Activated naive CD4-positive, alpha-beta T cell treated with anti-CD3 and anti-CD28 coated beads for 36 hours (primary cell): ENCODE data around the gene PHACTR1. TPM values are rescaled to one million over a fixed set of nuclear protein-coding genes. Genes with fewer than 3 reads are reported as not detected.

Source experiments
- CTCF ChIA-PET: fragments of 350-600 bp; sonication (Branson Sonifier 250); formaldehyde crosslinking; loops from one replicate; lab custom pipeline; 2021; ENCODE audit warnings: antibody characterized with exemption; lab: Charles Lee
- DNase-seq: peaks from one replicate; pipeline ENCODE4 v3.0.0-alpha.2; 2020
- H3K27ac Mint-ChIP-seq: one replicate; pipeline ENCODE4 v1.8.0; 2021; ENCODE audit warnings: mild to moderate bottlenecking, mixed read lengths
- H3K27me3 Mint-ChIP-seq: one replicate; pipeline ENCODE4 v1.8.0; 2021; ENCODE audit warnings: low read depth, mixed read lengths
- H3K36me3 Mint-ChIP-seq: one replicate; pipeline ENCODE4 v1.8.0; 2021; ENCODE audit warnings: low read depth, mixed read lengths
- H3K4me1 Mint-ChIP-seq: one replicate; pipeline ENCODE4 v1.8.0; 2021; ENCODE audit warnings: low read depth, mixed read lengths
- H3K4me3 Mint-ChIP-seq: one replicate; pipeline ENCODE4 v1.8.0; 2021; ENCODE audit warnings: mild to moderate bottlenecking, moderate library complexity, mixed read lengths
- H3K9me3 Mint-ChIP-seq: one replicate; pipeline ENCODE4 v1.8.0; 2021; ENCODE audit warnings: mixed read lengths
- intact Hi-C: fragments of 100-400 bp; cut with micrococcal nuclease; formaldehyde crosslinking; loops from one replicate; pipeline ENCODE4 v1.15.1; 2023
- total RNA-seq, 2 experiments: library from RNA; stranded (reverse); gene quantifications; one replicate each; pipeline ENCODE4 v1.2.3, GENCODE V29; 2021

Gene PHACTR1
- total RNA-seq, 2 experiments from 2014 or later: 0.31 TPM; not detected in 1

DNA sequence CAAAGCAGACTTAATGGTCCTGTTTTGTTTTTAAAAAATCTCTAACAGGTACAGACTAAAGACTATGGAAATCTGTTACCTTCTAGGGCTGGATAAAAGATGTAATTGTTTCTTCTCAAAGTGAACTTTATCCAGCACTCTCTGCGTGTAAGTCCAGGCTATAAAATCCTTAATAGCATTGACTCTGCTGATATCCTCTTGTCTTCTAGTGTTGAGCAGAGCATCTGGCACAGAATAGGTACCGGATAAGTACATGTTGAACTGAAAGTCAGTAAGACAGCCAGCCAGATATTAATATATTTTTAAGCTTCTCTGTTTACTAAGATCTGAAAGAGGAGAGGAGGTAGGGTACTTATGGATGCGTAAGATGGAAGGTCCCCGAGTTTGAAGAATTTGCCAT lies 349.5 kb downstream of the PHACTR1 start:
- H3K36me3 Mint-ChIP-seq: no peaks in the 10 kb centered on the region
- H3K9me3 Mint-ChIP-seq: no peaks in the 10 kb centered on the region
- H3K27me3 Mint-ChIP-seq: peaks cover 2% of the 10 kb centered on the region
- DNase-seq: no peak
- no peak overlapping the region for H3K4me3 Mint-ChIP-seq
- H3K27ac Mint-ChIP-seq: no peak overlapping the region
- intact Hi-C loops: no loop called here
- no peaks in the 10 kb centered on the region for H3K4me1 Mint-ChIP-seq
- CTCF ChIA-PET: interaction anchor here (0.6 kb wide), 1 partner anchor 231 kb away, joined by 3 read pairs; no protein-coding TSS in a partner anchor

- DNase-seq: no peak
- no peak overlapping the region for H3K27ac Mint-ChIP-seq
- H3K9me3 Mint-ChIP-seq: no peaks in the 10 kb centered on the region
- peaks cover 2% of the 10 kb centered on the region for H3K27me3 Mint-ChIP-seq
- CTCF ChIA-PET: interaction anchor here (0.6 kb wide), 1 partner anchor 175 kb away, joined by 3 read pairs; no protein-coding TSS in a partner anchor
- H3K36me3 Mint-ChIP-seq: no peaks in the 10 kb centered on the region
- no peak overlapping the region for H3K4me3 Mint-ChIP-seq
- intact Hi-C loops: no loop called here
- H3K4me1 Mint-ChIP-seq: no peaks in the 10 kb centered on the region
These were observed 350.3 kb downstream of the PHACTR1 start for GRCh38 chr6:13066820-13067219.

DNA sequence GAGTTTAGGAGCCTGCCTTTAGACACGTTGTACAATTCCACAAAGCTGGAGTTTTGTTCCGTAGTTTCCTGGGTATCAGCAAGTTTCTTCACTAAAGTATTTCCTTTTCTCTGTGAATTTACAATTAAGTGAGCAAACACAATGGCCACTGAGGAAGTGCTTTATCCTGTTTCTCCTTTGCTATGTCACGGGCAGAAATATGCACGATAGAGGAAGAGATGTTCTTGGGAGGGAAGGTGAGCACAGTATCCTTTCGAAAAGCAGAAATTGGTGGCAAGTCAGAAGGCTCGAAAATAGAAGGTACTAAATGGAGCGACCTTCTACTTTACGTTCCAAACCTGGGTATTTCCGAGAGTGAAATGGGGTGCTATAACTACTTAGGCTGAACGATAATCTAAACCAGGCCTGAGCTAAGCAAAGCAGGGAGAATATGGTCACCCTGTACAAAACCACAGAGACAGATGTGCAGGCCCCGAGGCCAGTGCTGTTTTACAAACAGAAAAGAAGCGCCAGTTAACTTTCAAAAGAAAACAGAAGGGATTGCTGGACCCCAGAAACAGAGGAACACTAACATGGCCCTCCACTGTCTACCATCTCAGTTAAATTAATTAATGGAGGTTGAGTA lies 352.1 kb downstream of the PHACTR1 start:
- H3K27me3 Mint-ChIP-seq: peaks cover 4% of the 10 kb centered on the region
- intact Hi-C loops: no loop called here

DNA sequence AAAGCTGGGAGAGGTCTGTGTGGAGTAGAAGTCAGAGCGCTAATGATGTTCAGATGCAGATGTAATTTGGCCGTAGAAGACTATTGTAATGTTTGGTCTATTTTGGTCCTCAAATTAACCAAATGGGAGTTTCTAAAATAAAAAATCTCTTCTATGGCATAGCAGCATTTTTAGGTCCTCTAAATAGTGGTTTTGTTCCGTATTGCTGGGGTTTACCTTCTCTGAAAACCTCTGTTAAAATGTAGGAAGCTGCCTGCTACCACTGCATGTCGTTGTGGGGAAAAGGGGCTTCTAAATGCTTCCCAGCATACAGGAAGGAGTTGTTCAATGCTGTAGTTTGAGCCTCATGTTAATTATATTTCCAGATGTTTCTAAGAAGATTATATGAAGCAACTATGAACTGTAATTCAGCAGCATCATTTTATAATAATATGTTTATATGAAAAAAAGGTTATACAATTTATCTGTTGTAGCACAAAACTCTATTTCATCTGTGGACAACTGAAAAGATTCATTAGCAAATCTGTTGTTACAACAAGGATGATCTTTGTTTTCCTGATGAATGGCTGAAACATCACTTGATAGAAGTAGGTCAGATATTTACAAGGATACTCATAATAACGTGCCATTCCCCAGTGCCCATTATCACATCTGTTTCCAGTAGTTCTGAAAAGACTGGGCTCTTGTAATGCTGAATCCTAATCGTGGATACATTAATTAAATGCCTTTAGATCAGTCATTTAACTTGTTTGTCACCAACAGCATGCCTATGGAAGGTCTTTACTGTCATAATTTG lies 355.2 kb downstream of the PHACTR1 start:
- no peaks in the 10 kb centered on the region for H3K9me3 Mint-ChIP-seq
- intact Hi-C loops: no loop called here
- no peaks in the 10 kb centered on the region for H3K4me1 Mint-ChIP-seq
- no peaks in the 10 kb centered on the region for H3K36me3 Mint-ChIP-seq
- CTCF ChIA-PET: no interaction called here
- H3K4me3 Mint-ChIP-seq: no peak overlapping the region
- H3K27ac Mint-ChIP-seq: no peak overlapping the region
- H3K27me3 Mint-ChIP-seq: peaks cover 7% of the 10 kb centered on the region
- DNase-seq: no peak

More for the DNA sequence above, 352.1 kb downstream of the PHACTR1 start:
- no peak for DNase-seq
- Mint-ChIP-seq H3K9me3 (no peaks in the 10 kb centered on the region), H3K27ac (no peak overlapping the region), H3K4me1 (no peaks in the 10 kb centered on the region), H3K36me3 (no peaks in the 10 kb centered on the region), H3K4me3 (no peak overlapping the region)
- CTCF ChIA-PET: no interaction called here

DNA sequence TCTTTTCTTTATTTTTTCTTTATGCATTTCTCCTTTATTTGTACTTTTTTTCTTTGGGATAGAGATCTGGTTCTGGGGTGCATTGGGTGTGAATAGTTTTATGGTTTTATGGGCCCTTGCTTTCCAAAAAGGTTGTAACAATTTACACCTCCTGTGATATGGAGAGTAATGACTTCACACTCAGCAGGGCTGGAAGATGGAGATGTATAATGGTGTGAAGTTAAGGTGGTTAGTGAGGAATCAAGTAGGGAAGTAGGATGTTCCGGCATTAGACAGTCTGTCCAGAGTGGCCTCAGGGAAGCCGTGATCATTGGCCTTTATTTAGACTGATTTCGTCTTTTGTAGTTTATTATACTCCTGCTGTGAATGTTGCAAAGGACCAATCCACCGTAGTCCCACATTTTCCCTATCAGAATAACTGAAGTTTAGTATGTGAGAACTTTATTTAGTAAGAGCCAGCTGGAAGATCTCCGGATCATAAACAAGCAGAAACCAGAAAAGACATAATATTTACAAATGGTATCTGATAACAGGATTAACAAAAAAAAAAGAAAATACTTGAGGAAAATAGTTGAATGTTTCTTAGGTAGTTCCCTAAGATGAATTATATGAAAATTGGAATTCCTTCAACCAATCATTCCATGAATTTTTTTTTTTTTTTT lies 356.2 kb downstream of the PHACTR1 start:
- intact Hi-C loops: no loop called here
- CTCF ChIA-PET: no interaction called here
- H3K27me3 Mint-ChIP-seq: peaks cover 13% of the 10 kb centered on the region
- no peaks in the 10 kb centered on the region for H3K4me1 Mint-ChIP-seq
- no peaks in the 10 kb centered on the region for H3K9me3 Mint-ChIP-seq
- no peak for DNase-seq
- H3K36me3 Mint-ChIP-seq: no peaks in the 10 kb centered on the region
- no peak overlapping the region for H3K27ac Mint-ChIP-seq
- no peak overlapping the region for H3K4me3 Mint-ChIP-seq

- Mint-ChIP-seq H3K4me1 (no peaks in the 10 kb centered on the region), H3K4me3 (no peak overlapping the region), H3K36me3 (no peaks in the 10 kb centered on the region), H3K27me3 (peaks cover 11% of the 10 kb centered on the region), H3K9me3 (no peaks in the 10 kb centered on the region), H3K27ac (no peak overlapping the region)
- intact Hi-C loops: no loop called here
- CTCF ChIA-PET: no interaction called here
- no peak for DNase-seq
These were observed 358.0 kb downstream of the PHACTR1 start for GRCh38 chr6:13074415-13075140.

DNA sequence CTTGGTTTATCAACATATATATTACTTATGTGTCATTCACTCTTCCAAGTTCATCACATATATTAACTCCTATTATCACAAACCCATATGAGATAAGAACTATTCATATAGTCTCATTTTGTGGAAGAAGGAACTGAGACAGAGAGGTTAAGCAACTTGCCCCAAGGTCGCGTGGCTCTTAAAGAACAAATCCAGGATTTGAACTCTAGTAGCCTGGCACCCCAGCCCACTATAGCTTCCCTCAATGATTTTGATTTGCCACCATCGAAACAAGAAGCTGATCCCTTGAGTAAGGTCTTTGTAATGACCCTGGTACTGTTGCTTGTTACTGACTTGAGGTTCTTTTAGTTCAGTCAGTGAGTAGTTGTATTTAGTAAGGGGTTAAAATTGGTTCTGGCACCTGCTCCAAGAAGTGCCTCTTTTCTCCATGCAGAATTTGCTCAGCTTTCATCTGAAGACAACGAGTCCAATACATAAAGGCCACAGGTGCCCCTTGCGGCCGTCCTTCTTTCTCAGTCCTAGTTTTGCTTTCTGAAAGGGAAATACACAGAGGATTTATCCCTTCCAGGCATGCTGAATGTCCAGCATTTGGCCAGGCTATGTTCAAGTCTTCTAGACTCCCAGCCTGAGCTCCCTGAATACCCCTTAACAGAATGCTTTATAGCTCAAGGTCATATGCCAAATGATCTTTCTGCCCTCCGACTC lies 358.7 kb downstream of the PHACTR1 start:
- CTCF ChIA-PET: no interaction called here
- no peaks in the 10 kb centered on the region for H3K9me3 Mint-ChIP-seq
- DNase-seq: no peak
- peaks cover 11% of the 10 kb centered on the region for H3K27me3 Mint-ChIP-seq
- H3K4me3 Mint-ChIP-seq: no peak overlapping the region
- no peak overlapping the region for H3K27ac Mint-ChIP-seq
- intact Hi-C loops: no loop called here
- H3K4me1 Mint-ChIP-seq: no peaks in the 10 kb centered on the region
- H3K36me3 Mint-ChIP-seq: no peaks in the 10 kb centered on the region

- Mint-ChIP-seq H3K9me3 (no peaks in the 10 kb centered on the region), H3K27ac (no peak overlapping the region), H3K4me1 (no peaks in the 10 kb centered on the region), H3K4me3 (no peak overlapping the region), H3K36me3 (no peaks in the 10 kb centered on the region), H3K27me3 (peaks cover 11% of the 10 kb centered on the region)
- CTCF ChIA-PET: no interaction called here
- DNase-seq: no peak
- intact Hi-C loops: no loop called here
These were observed 360.0 kb downstream of the PHACTR1 start for GRCh38 chr6:13076575-13076974.

DNA sequence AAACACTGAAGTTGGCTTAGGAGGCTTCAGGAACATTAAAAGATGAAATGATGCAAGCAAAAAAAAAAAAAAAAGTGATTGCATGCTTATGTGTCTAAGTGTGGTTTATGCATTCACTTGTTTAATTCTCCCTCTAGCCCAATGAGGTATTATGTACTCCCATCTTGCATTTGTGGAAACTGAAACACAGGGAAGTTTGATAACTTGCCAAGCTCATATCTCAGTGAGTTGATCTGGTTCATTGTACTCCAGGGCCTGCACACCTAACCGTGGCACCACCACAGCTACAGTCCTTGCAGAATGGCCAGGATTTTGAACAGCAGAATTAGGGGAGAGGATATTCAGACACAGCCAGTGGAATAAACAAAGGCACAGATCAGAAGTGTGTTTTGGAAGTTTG lies 360.6 kb downstream of the PHACTR1 start:
- peaks cover 11% of the 10 kb centered on the region for H3K27me3 Mint-ChIP-seq
- DNase-seq: no peak
- intact Hi-C loops: no loop called here
- no peaks in the 10 kb centered on the region for H3K9me3 Mint-ChIP-seq
- H3K4me3 Mint-ChIP-seq: no peak overlapping the region
- H3K4me1 Mint-ChIP-seq: no peaks in the 10 kb centered on the region
- H3K27ac Mint-ChIP-seq: no peak overlapping the region
- no peaks in the 10 kb centered on the region for H3K36me3 Mint-ChIP-seq
- CTCF ChIA-PET: no interaction called here

DNA sequence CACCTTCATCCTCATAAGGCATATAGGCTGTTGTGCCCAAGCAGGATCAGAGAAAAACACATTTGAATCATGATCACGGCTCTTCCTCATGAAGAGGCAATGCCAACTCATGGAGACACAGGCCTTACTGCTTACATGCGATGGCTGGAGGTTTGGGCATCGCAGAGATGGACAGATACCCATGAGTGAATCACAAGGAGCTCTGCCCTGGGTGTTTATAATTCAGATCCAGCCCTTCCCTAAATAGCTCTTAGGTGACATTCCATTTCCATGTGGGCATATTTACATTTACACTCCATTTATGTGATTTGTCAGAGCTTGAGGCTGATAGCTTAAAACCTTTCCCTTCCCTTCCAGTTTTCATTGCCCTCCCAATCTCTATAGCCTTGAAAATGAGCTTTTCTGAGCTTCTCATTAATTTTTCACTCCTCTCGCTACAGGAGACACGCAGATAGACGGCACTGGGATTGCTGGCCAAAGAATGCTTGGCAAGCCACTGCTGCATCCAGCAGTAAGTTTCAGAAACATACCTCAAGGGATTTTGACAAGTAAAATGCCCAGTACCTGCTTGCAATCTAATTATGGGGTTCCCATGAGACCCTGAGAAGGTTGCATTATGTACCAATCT lies 362.6 kb downstream of the PHACTR1 start:
- Mint-ChIP-seq H3K9me3 (no peaks in the 10 kb centered on the region), H3K27ac (no peak overlapping the region), H3K27me3 (peaks cover 9% of the 10 kb centered on the region), H3K4me3 (no peak overlapping the region), H3K4me1 (no peaks in the 10 kb centered on the region), H3K36me3 (no peaks in the 10 kb centered on the region)
- intact Hi-C loops: no loop called here
- CTCF ChIA-PET: no interaction called here
- no peak for DNase-seq

- CTCF ChIA-PET: no interaction called here
- Mint-ChIP-seq H3K27ac (no peak overlapping the region), H3K27me3 (peaks cover 8% of the 10 kb centered on the region), H3K4me3 (no peak overlapping the region), H3K36me3 (no peaks in the 10 kb centered on the region), H3K4me1 (no peaks in the 10 kb centered on the region), H3K9me3 (no peaks in the 10 kb centered on the region)
- intact Hi-C loops: no loop called here
- DNase-seq: no peak
These were observed 364.1 kb downstream of the PHACTR1 start for GRCh38 chr6:13080462-13081188.
